Heart left ventricle (tissue), 16 donors: ENCODE results near the gene ATL2. TPM values are rescaled to one million over a fixed set of nuclear protein-coding genes. Genes with fewer than 3 reads are reported as not detected.

Source experiments
- ATAC-seq, 4 donors: fragments of 200-7000 bp; cut with Tn5 transposase; one replicate each; pipeline ENCODE4 v1.9.1; 2020 to 2022; ENCODE audit warnings: moderate library complexity in 4 of 4, mild to moderate bottlenecking in 3 of 4, moderate number of reproducible peaks in 1 of 4
- DNase-seq, 5 donors: peaks; one replicate each; pipeline ENCODE4 v3.0.0-alpha.2; 2020
- H3K27ac ChIP-seq, 12 donors: fragments of 200-600 bp; sonication (generic) in 4 of 12; one replicate each; pipeline versions ENCODE4 v1.5.0 to v1.8.0; 2016 to 2022; ENCODE audit warnings: mild to moderate bottlenecking in 2 of 12
- H3K27me3 ChIP-seq, 9 donors: fragments of 200-600 bp; sonication (generic) in 2 of 9; one replicate each; pipeline versions ENCODE4 v1.5.1 to v1.8.0; 2016 to 2022; ENCODE audit warnings: mild to moderate bottlenecking in 3 of 9
- H3K36me3 ChIP-seq, 9 donors: fragments of 200-600 bp; sonication (generic) in 2 of 9; one replicate each; pipeline versions ENCODE4 v1.5.0 to v1.8.0; 2018 to 2022; ENCODE audit warnings: mild to moderate bottlenecking in 2 of 9
- H3K4me1 ChIP-seq, 12 donors: fragments of 200-600 bp; sonication (generic) in 4 of 12; one replicate each; pipeline versions ENCODE4 v1.5.0 to v1.8.0; 2016 to 2022; ENCODE audit warnings: mild to moderate bottlenecking in 3 of 12
- H3K4me3 ChIP-seq, 12 donors: fragments of 200-600 bp; sonication (generic) in 4 of 12; one replicate each; pipeline versions ENCODE4 v1.5.0 to v1.8.0; 2017 to 2022; ENCODE audit warnings: mild to moderate bottlenecking in 9 of 12, moderate library complexity in 4 of 12
- H3K9me3 ChIP-seq, 12 donors: fragments of 200-600 bp; sonication (generic) in 4 of 12; one replicate each; pipeline versions ENCODE4 v1.5.0 to v1.8.0; 2016 to 2022; ENCODE audit warnings: mild to moderate bottlenecking in 1 of 12
- POLR2A ChIP-seq, 2 donors: fragments of 450-650 bp; IDR thresholded peaks; one replicate each; pipeline ENCODE4 v1.6.1; 2017; ENCODE audit warnings: antibody characterized with exemption in 2 of 2, mild to moderate bottlenecking in 2 of 2, moderate library complexity in 2 of 2
- WGBS, 4 donors: extraction: QIAGEN DNeasy Blood & Tissue Kit in 2 of 4; methylation state at CpG; one replicate each; pipeline versions ENCODE4 v1.1.5 to v1.1.7; 2013 to 2018; 5-methylcytosine and 5-hydroxymethylcytosine counted together
- intact Hi-C, 10 donors: fragments of 100-400 bp; cut with DNase I; formaldehyde crosslinking; loops; one replicate each; pipeline versions ENCODE4 v1.11.1 to v1.14.2; 2022
- polyA plus RNA-seq, 2 donors: library from polyadenylated mRNA; stranded (reverse); fragments of 200-250 nt; gene quantifications; one replicate each; pipeline ENCODE4 v1.2.3, GENCODE V29; 2013
- total RNA-seq, 9 donors: library from RNA; depleted of rRNA in 2 of 9; stranded (reverse); fragments of >200 nt in 2 of 9; fragmentation: NEBNext Ultra II Directional in 3 of 9; extraction: Animal tissue kit (Norgen Biotek cat#: 25700) in 3 of 9; gene quantifications; one replicate each; pipeline versions ENCODE4 v1.1.0 to v1.2.4, GENCODE V29; 2016 to 2023
- TF ChIP-seq, protein P1 (sequence below), 12 donors: fragments of 200-600 bp; sonication (generic) in 4 of 12; IDR thresholded peaks; one replicate each; pipeline versions ENCODE4 v1.5.0 to v1.8.0; 2018 to 2022; ENCODE audit warnings: antibody characterized with exemption in 12 of 12, mild to moderate bottlenecking in 5 of 12
- donor health status: ischemic (EF 13 %, LVEDD 7.1; RV severe dilation, severe dysfunction).
- donor health status: healthy with polysubstance abuse.
- donor health status: DM: no; HTN: yes; CAD: no.
- donor health status: DM: no; HTN: no; CAD: no.
- donor health status: ischemic (EF 25% LVEDD 6.9; RV normal size, moderate dysfunction).
- donor health status: ischemic (EF 25% LVEDD 5.7; RV mildly dilated, moderate dysfunction).
- donor health status: healthy.
- donor health status: DM: yes; HTN: yes; CAD: no.
- donor health status: ischemic (EF 35%, LVEDD 5.7; RV mildly dilated, moderate dysfunction).
- donor health status: nonischemic (EF 11% LVEDD 7.7; RV severe dilation, severe dysfunction).
- donor health status: DM: yes; HTN: yes; CAD: no.
- donor health status: PGD.
- donor health status: ischemic (EF 29% LVEDD 5.4; RV normal size, mild dysfunction).
- donor health status: nonischemic (EF 23%, LVEDD 6.1; RV moderate dilation, normal function).

ATL2 gene
- total and polyA plus RNA-seq, 11 donors: 8.7 to 41.9 (median 30.4) TPM

DNA sequence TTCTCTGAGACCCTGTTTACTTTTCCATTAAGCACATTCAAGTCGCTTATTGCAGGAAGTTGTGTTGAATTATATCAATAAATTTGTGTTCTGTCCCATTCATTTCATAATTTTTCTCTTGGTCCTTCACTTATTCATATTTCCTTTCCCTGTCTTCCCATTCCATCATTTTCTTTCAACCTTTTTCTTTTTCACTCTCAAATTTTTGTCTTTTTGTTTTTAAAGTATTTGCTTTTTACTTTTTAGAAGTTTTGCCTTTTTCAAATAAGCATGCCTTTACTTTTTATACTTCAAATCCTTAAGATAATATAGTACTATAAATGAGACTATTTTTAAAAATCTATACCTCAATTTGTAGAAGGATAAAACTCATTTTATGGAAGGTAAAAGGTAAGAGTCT is 120.5 kb downstream of the ATL2 start:
- Histone ChIP-seq H3K4me3 (no peak overlapping the region), H3K27ac (no peak overlapping the region), H3K27me3 (no peaks in the 10 kb centered on the region), H3K4me1 (peaks cover 0 to 22% (median 0%) of the 10 kb centered on the region in 12 donors), H3K36me3 (no peaks in the 10 kb centered on the region), H3K9me3 (no peaks in the 10 kb centered on the region)
- WGBS, 4 donors: 73 to 93% (median 84%) methylated on average over 1 of the region's 1 CpG
- ATAC-seq: no peak
- no peak for DNase-seq
- intact Hi-C loops: no loop called here
- no peak for TF ChIP-seq POLR2A (IDR thresholded peaks at IDR 0.05)
- TF ChIP-seq, protein P1, sequence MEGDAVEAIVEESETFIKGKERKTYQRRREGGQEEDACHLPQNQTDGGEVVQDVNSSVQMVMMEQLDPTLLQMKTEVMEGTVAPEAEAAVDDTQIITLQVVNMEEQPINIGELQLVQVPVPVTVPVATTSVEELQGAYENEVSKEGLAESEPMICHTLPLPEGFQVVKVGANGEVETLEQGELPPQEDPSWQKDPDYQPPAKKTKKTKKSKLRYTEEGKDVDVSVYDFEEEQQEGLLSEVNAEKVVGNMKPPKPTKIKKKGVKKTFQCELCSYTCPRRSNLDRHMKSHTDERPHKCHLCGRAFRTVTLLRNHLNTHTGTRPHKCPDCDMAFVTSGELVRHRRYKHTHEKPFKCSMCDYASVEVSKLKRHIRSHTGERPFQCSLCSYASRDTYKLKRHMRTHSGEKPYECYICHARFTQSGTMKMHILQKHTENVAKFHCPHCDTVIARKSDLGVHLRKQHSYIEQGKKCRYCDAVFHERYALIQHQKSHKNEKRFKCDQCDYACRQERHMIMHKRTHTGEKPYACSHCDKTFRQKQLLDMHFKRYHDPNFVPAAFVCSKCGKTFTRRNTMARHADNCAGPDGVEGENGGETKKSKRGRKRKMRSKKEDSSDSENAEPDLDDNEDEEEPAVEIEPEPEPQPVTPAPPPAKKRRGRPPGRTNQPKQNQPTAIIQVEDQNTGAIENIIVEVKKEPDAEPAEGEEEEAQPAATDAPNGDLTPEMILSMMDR (IDR thresholded peaks at IDR 0.05): no peak

DNA sequence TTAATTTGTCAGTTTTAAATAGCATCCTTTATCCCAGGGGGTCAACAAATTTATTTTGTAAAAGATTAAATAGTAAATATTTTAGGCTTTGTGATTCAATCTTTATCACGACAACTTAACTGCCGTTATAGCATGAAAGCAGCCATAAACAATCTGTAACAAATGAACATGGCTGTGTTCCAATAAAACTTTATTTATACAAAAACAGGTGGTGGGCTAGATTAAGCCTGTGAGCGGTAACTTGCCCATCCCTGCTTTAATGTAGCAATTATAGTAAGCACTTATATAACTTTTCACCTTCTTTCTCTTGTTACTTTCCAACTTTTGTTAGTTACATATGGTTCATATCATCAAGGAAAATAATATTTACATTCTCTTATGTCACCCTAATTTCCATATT is 121.9 kb downstream of the ATL2 start:
- Histone ChIP-seq H3K36me3 (no peaks in the 10 kb centered on the region), H3K27ac (no peak overlapping the region), H3K4me1 (peaks cover 0 to 15% (median 0%) of the 10 kb centered on the region in 12 donors), H3K4me3 (no peak overlapping the region), H3K27me3 (no peaks in the 10 kb centered on the region), H3K9me3 (no peaks in the 10 kb centered on the region)
- intact Hi-C loops: no loop called here
- ATAC-seq (no peak), DNase-seq (no peak)
- TF ChIP-seq, protein P1 (IDR thresholded peaks at IDR 0.05): no peak
- no peak for TF ChIP-seq POLR2A (IDR thresholded peaks at IDR 0.05)
- WGBS, 4 donors: 91 to 92% (median 91%) methylated on average over 3 of the region's 3 CpGs

- Histone ChIP-seq H3K36me3 (no peaks in the 10 kb centered on the region), H3K4me1 (peaks cover 0 to 13% (median 0%) of the 10 kb centered on the region in 12 donors), H3K4me3 (no peak overlapping the region), H3K27me3 (no peaks in the 10 kb centered on the region), H3K9me3 (no peaks in the 10 kb centered on the region), H3K27ac (no peak overlapping the region)
- no peak for ATAC-seq
- TF ChIP-seq, protein P1 (IDR thresholded peaks at IDR 0.05): no peak
- TF ChIP-seq POLR2A (IDR thresholded peaks at IDR 0.05): no peak
- WGBS, 4 donors: 95 to 97% (median 96%) methylated on average over 5 of the region's 5 CpGs
- no peak for DNase-seq
- intact Hi-C loops: no loop called here
Measured at GRCh38 chr2:38254796-38255195, 122.3 kb downstream of the ATL2 start.

- Histone ChIP-seq H3K9me3 (no peaks in the 10 kb centered on the region), H3K27me3 (no peaks in the 10 kb centered on the region), H3K4me1 (no peaks in the 10 kb centered on the region), H3K36me3 (no peaks in the 10 kb centered on the region), H3K27ac (no peak overlapping the region), H3K4me3 (no peak overlapping the region)
- DNase-seq (no peak), ATAC-seq (no peak)
- 37 to 61% (median 49%) methylated on average over 1 of the region's 1 CpG for WGBS, 4 donors
- intact Hi-C loops: no loop called here
- TF ChIP-seq, protein P1 (IDR thresholded peaks at IDR 0.05): no peak
- no peak for TF ChIP-seq POLR2A (IDR thresholded peaks at IDR 0.05)
Measured at GRCh38 chr2:38251940-38252339, 125.1 kb downstream of the ATL2 start.
